H9 (cell line): ENCODE data around the gene FBXL15. TPM values are rescaled to one million over a fixed set of nuclear protein-coding genes. Genes with fewer than 3 reads are reported as not detected.

Experiments
- DNase-seq: peaks from one replicate; pipeline ENCODE4 v3.0.0-alpha.2; 2017
- H2AFZ ChIP-seq: one replicate; pipeline ENCODE4 v1.6.1; 2013; ENCODE audit warnings: mild to moderate bottlenecking, low read length, control low read depth, moderate library complexity
- H2AK5ac ChIP-seq: 2 replicates; pipeline ENCODE4 v1.6.1; 2013; ENCODE audit warnings: low read length, control low read depth, mixed read lengths; ENCODE audit not compliant: insufficient read length
- H2BK120ac ChIP-seq: one replicate; pipeline ENCODE4 v1.6.1; 2013; ENCODE audit warnings: low read depth, mild to moderate bottlenecking, low read length, control low read depth, inconsistent platforms; ENCODE audit not compliant: poor library complexity, severe bottlenecking
- H2BK12ac ChIP-seq: 2 replicates; pipeline ENCODE4 v1.6.1; 2013; ENCODE audit warnings: low read length, control low read depth, mixed read lengths, low read depth; ENCODE audit not compliant: insufficient read length
- H2BK15ac ChIP-seq: 2 replicates; pipeline ENCODE4 v1.6.1; 2013; ENCODE audit warnings: low read depth, low read length, control low read depth
- H2BK20ac ChIP-seq: one replicate; pipeline ENCODE4 v1.6.1; 2013; ENCODE audit warnings: low read depth, mild to moderate bottlenecking, low read length, control low read depth, inconsistent platforms; ENCODE audit not compliant: poor library complexity, severe bottlenecking
- H2BK5ac ChIP-seq: 2 replicates; pipeline ENCODE4 v1.6.1; 2013; ENCODE audit warnings: low read length, control low read depth, mixed read lengths; ENCODE audit not compliant: insufficient read length
- H3K14ac ChIP-seq: 2 replicates; pipeline ENCODE4 v1.6.1; 2013; ENCODE audit warnings: low read length, control low read depth; ENCODE audit not compliant: insufficient read depth
- H3K18ac ChIP-seq: 2 replicates; pipeline ENCODE4 v1.6.1; 2013; ENCODE audit warnings: low read depth, mild to moderate bottlenecking, mixed read lengths, low read length, control low read depth; ENCODE audit not compliant: insufficient read length
- H3K23ac ChIP-seq: 2 replicates; pipeline ENCODE4 v1.6.1; 2013; ENCODE audit warnings: low read length, control low read depth, mixed read lengths, low read depth; ENCODE audit not compliant: insufficient read length
- H3K23me2 ChIP-seq: 2 replicates; pipeline ENCODE4 v1.6.1; 2013; ENCODE audit warnings: low read depth, mild to moderate bottlenecking, mixed read lengths, low read length, control low read depth; ENCODE audit not compliant: insufficient read length, poor library complexity, severe bottlenecking
- H3K27ac ChIP-seq: 2 replicates; pipeline ENCODE4 v1.5.1; 2013; ENCODE audit warnings: low read length, control low read depth, mixed read lengths, low read depth; ENCODE audit not compliant: insufficient read length
- H3K27me3 ChIP-seq: 2 replicates; pipeline ENCODE4 v1.6.1; 2013; ENCODE audit warnings: low read length, control low read depth, inconsistent platforms; ENCODE audit not compliant: insufficient read depth
- H3K4ac ChIP-seq: 2 replicates; pipeline ENCODE4 v1.6.1; 2013; ENCODE audit warnings: low read depth, mild to moderate bottlenecking, control low read depth, inconsistent platforms, low read length, moderate library complexity
- H3K4me1 ChIP-seq: 2 replicates; pipeline ENCODE4 v1.6.1; 2013; ENCODE audit warnings: low read length, control low read depth, inconsistent platforms; ENCODE audit not compliant: insufficient read depth
- H3K4me2 ChIP-seq: 2 replicates; pipeline ENCODE4 v1.6.1; 2013; ENCODE audit warnings: low read length, control low read depth, mixed read lengths; ENCODE audit not compliant: insufficient read length, insufficient read depth
- H3K56ac ChIP-seq: 2 replicates; pipeline ENCODE4 v1.6.1; 2013; ENCODE audit warnings: low read depth, mild to moderate bottlenecking, mixed read lengths, low read length, control low read depth; ENCODE audit not compliant: insufficient read length
- H3K79me1 ChIP-seq: 2 replicates; pipeline ENCODE4 v1.6.1; 2013; ENCODE audit warnings: low read depth, mild to moderate bottlenecking, moderate library complexity, low read length, control low read depth, inconsistent platforms; ENCODE audit not compliant: insufficient read depth, poor library complexity, severe bottlenecking
- H3K79me2 ChIP-seq: 2 replicates; pipeline ENCODE4 v1.6.1; 2013; ENCODE audit warnings: low read length, control low read depth, inconsistent platforms; ENCODE audit not compliant: insufficient read depth
- H3K9ac ChIP-seq: 2 replicates; pipeline ENCODE4 v1.6.1; 2013; ENCODE audit warnings: low read length, control low read depth, mixed read lengths; ENCODE audit not compliant: insufficient read length; ENCODE audit errors: extremely low read depth
- H3K9me3 ChIP-seq: one replicate; pipeline ENCODE4 v1.6.1; 2013; ENCODE audit warnings: low read depth, low read length, inconsistent platforms; ENCODE audit not compliant: control insufficient read depth
- H3T11ph ChIP-seq: one replicate; pipeline ENCODE4 v1.6.1; 2013; ENCODE audit warnings: mild to moderate bottlenecking, low read length, control low read depth, inconsistent platforms
- H4K20me1 ChIP-seq: one replicate; pipeline ENCODE4 v1.6.1; 2013; ENCODE audit not compliant: control insufficient read depth, insufficient read length, insufficient read depth
- H4K5ac ChIP-seq: 2 replicates; pipeline ENCODE4 v1.6.1; 2013; ENCODE audit warnings: low read depth, mild to moderate bottlenecking, mixed read lengths, low read length, control low read depth; ENCODE audit not compliant: insufficient read length
- H4K8ac ChIP-seq: replicated peaks from 2 replicates; pipeline ENCODE4 v1.6.1; 2013; ENCODE audit warnings: low read length, control low read depth, mixed read lengths, low read depth; ENCODE audit not compliant: insufficient read length
- H4K91ac ChIP-seq: 2 replicates; pipeline ENCODE4 v1.6.1; 2013; ENCODE audit warnings: low read depth, mild to moderate bottlenecking, moderate library complexity, mixed read lengths, low read length, control low read depth; ENCODE audit not compliant: insufficient read length
- H3K27ac Mint-ChIP-seq, 3 experiments: 2 replicates in 2 of 3; 3 replicates in 1 of 3; pipeline ENCODE4 v1.8.0; 2020 to 2021; ENCODE audit warnings: mixed read lengths in 3 of 3, mild to moderate bottlenecking in 1 of 3, moderate library complexity in 1 of 3
- H3K27me3 Mint-ChIP-seq: 2 replicates; pipeline ENCODE4 v1.8.0; 2021; ENCODE audit warnings: low read depth, mild to moderate bottlenecking, moderate library complexity, mixed read lengths
- H3K36me3 Mint-ChIP-seq, 3 experiments: 2 replicates in 2 of 3; 3 replicates in 1 of 3; pipeline ENCODE4 v1.8.0; 2020 to 2021; ENCODE audit warnings: low read depth in 3 of 3, mixed read lengths in 3 of 3; ENCODE audit not compliant: insufficient read depth in 1 of 3
- H3K4me1 Mint-ChIP-seq, 2 experiments: 2 replicates each; pipeline ENCODE4 v1.8.0; 2020; ENCODE audit warnings: mixed read lengths in 2 of 2
- H3K4me3 Mint-ChIP-seq, 2 experiments: 2 replicates in 1 of 2; 3 replicates in 1 of 2; pipeline ENCODE4 v1.8.0; 2020 to 2021; ENCODE audit warnings: mild to moderate bottlenecking in 2 of 2, mixed read lengths in 2 of 2, moderate library complexity in 1 of 2
- H3K9me3 Mint-ChIP-seq, 2 experiments: 2 replicates in 1 of 2; 3 replicates in 1 of 2; pipeline ENCODE4 v1.8.0; 2020; ENCODE audit warnings: mild to moderate bottlenecking in 2 of 2, mixed read lengths in 2 of 2, moderate library complexity in 1 of 2
- CTCF ChIP-seq: fragments of 200-600 bp; sonication (generic); conservative IDR thresholded peaks from 3 replicates; pipeline ENCODE4 v1.8.0; 2021; ENCODE audit warnings: antibody characterized with exemption, mild to moderate bottlenecking
- WGBS: extraction: QIAGEN DNeasy Blood & Tissue Kit; methylation state at CpG from one replicate; pipeline ENCODE4 v1.1.7; 2013; ENCODE audit warnings: missing lambda C conversion rate, low lambda C conversion rate, mixed read lengths; ENCODE audit not compliant: insufficient read length; ENCODE audit errors: extremely low coverage; 5-methylcytosine and 5-hydroxymethylcytosine counted together
- total RNA-seq: library from RNA; stranded (reverse); gene quantifications from 2 replicates; pipeline ENCODE4 v1.2.1, GENCODE V29; 2021

Gene FBXL15
- total RNA-seq, 1 experiment from 2014 or later: 9.1 TPM

DNA sequence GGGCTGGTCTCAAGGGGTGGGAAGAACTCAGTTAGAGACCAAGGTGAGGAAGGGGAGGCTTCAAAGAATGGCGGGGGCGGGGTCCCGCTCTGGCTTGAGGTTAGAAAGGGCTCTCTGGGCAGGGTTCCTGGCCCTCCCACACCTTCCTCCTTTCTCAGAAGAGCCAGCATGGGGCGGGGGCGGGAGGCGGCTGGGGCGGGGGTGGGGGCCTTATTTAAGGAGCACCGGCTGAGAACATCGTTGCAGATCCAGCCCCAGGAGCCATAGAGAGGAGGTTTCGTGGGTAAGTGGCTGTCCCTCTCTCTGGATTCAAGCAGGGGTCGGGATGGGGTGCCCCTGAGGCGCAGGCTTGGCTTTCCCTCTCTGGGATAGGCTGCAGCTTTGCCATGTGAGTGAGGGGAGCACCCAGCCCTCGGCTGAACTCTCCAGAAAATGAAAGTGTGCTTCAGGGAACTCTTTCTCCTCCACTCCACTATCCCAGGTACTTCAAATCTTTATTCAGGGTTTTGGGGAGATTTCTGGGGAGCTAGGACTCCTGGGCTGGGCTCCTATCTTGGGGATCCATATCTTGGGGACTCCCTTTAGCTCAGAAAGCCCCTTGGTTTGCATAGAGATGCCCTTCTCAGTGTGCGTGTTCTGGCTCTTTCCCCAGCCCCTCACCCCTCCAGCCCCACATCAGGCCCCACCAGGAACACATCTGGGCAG is 15.0 kb downstream of the FBXL15 start:
- H3K4me1 ChIP-seq: peaks cover 5% of the 10 kb centered on the region; the same call in 1 of the 2 replicates
- H4K20me1 ChIP-seq: no peaks in the 10 kb centered on the region
- TF ChIP-seq CTCF: no peak
- no peak overlapping the region for H3K23ac ChIP-seq
- no peak overlapping the region for H2BK15ac ChIP-seq
- H3K4me3 Mint-ChIP-seq: peak overlapping the region; percentile 35 to 78
- H3K18ac ChIP-seq: no peak overlapping the region
- DNase-seq: peak; percentile 66
- H4K8ac ChIP-seq: no peak overlapping the region
- no peaks in the 10 kb centered on the region for H3K79me1 ChIP-seq
- no peaks in the 10 kb centered on the region for H3K9me3 ChIP-seq
- no peak overlapping the region for H3K4ac ChIP-seq
- H2BK20ac ChIP-seq: no peak overlapping the region
- H3K27ac Mint-ChIP-seq: peak overlapping the region in 1 of 3 experiments; percentile 67; a peak in 1 of 7 replicates
- H2AK5ac ChIP-seq: no peak overlapping the region
- no peak overlapping the region for H4K91ac ChIP-seq
- H3K9me3 Mint-ChIP-seq: no peaks in the 10 kb centered on the region; a peak in 1 of 5 replicates
- H3K4me1 Mint-ChIP-seq: peaks cover 16 to 34% of the 10 kb centered on the region in 2 experiments
- peak overlapping the region; percentile 28 for H3K4me2 ChIP-seq
- peaks cover 29% of the 10 kb centered on the region; the same call in 1 of the 2 replicates for H3K27me3 ChIP-seq
- H3K9ac ChIP-seq: no peak overlapping the region
- no CpG with 5 or more reads among the region's 14 CpGs for WGBS
- no peak overlapping the region for H3T11ph ChIP-seq
- no peak overlapping the region for H3K56ac ChIP-seq
- H2AFZ ChIP-seq: no peak overlapping the region
- H3K27ac ChIP-seq: no peak overlapping the region
- H2BK12ac ChIP-seq: no peak overlapping the region
- 0 out of 7 replicates have a peak, but pooled peaks cover 0 to 1% (median 0%) of the 10 kb centered on the region in 3 experiments for H3K36me3 Mint-ChIP-seq
- peaks cover 9% of the 10 kb centered on the region for H3K23me2 ChIP-seq
- H4K5ac ChIP-seq: no peak overlapping the region
- no peaks in the 10 kb centered on the region for H3K79me2 ChIP-seq
- H2BK120ac ChIP-seq: no peak overlapping the region
- H2BK5ac ChIP-seq: no peak overlapping the region
- H3K14ac ChIP-seq: no peak overlapping the region
- peaks cover 67% of the 10 kb centered on the region for H3K27me3 Mint-ChIP-seq
